HepG2 (cell line): ENCODE measurements around the gene CDC14A. TPM values are rescaled to one million over a fixed set of nuclear protein-coding genes. Genes with fewer than 3 reads are reported as not detected.

Experiments used
- AHDC1 ChIP-seq: sonication (generic); formaldehyde crosslinking; IDR thresholded peaks from 2 replicates; pipeline ENCODE4 v1.5.1; 2020; ENCODE audit warnings: mild to moderate bottlenecking, missing genetic modification reagents, borderline replicate concordance
- CHD4 ChIP-seq: fragments of 200-600 bp; sonication (generic); IDR thresholded peaks from 2 replicates; pipeline ENCODE4 v1.7.0; 2017; ENCODE audit warnings: mild to moderate bottlenecking, low read length, borderline replicate concordance
- CSRNP1 ChIP-seq: sonication (generic); formaldehyde crosslinking; IDR thresholded peaks from 2 replicates; pipeline ENCODE4 v1.8.1; 2023; ENCODE audit warnings: mild to moderate bottlenecking, missing genetic modification reagents
- FOXA3 ChIP-seq: IDR thresholded peaks from 2 replicates; pipeline ENCODE4 v1.6.1; 2016; ENCODE audit warnings: missing genetic modification reagents, missing compliant biosample characterization
- GABPB1 ChIP-seq: IDR thresholded peaks from 2 replicates; pipeline ENCODE4 v1.6.1; 2016; ENCODE audit warnings: mild to moderate bottlenecking, missing genetic modification reagents, moderate library complexity, missing compliant biosample characterization
- HNF4A ChIP-seq: sonication (generic); formaldehyde crosslinking; IDR thresholded peaks from 2 replicates; pipeline ENCODE4 v1.4.0; 2020; ENCODE audit warnings: missing genetic modification reagents
- HNF4G ChIP-seq, 2 experiments: sonication (generic) in 1 of 2; formaldehyde crosslinking in 1 of 2; IDR thresholded peaks; 2 replicates each; pipeline versions ENCODE4 v1.4.0 to v1.6.1; 2011 to 2020; ENCODE audit warnings: borderline replicate concordance in 2 of 2, low read depth in 2 of 2, mild to moderate bottlenecking in 2 of 2, low read length in 1 of 2, missing genetic modification reagents in 1 of 2, moderate library complexity in 1 of 2
- MAFF ChIP-seq: IDR thresholded peaks from 2 replicates; pipeline ENCODE4 v1.6.1; 2011; ENCODE audit warnings: low read depth, low read length, improper control_type of control experiment
- MAX ChIP-seq: IDR thresholded peaks from 2 replicates; pipeline ENCODE4 v1.6.1; 2012; ENCODE audit warnings: inconsistent platforms
- REPIN1 ChIP-seq: sonication (generic); formaldehyde crosslinking; IDR thresholded peaks from 2 replicates; pipeline ENCODE4 v1.8.0; 2022; ENCODE audit warnings: missing genetic modification reagents, low read depth, mild to moderate bottlenecking, borderline replicate concordance
- SMYD3 ChIP-seq: sonication (generic); formaldehyde crosslinking; IDR thresholded peaks from 2 replicates; pipeline ENCODE4 v1.8.1; 2023; ENCODE audit warnings: mild to moderate bottlenecking, missing genetic modification reagents
- ZNF121 ChIP-seq: sonication (generic); formaldehyde crosslinking; IDR thresholded peaks from 2 replicates; pipeline ENCODE4 v1.5.0; 2020; ENCODE audit warnings: mild to moderate bottlenecking, missing genetic modification reagents
- ZNF124 ChIP-seq: sonication (generic); formaldehyde crosslinking; IDR thresholded peaks from 2 replicates; pipeline ENCODE4 v1.4.0; 2020; ENCODE audit warnings: missing genetic modification reagents
- ZNF331 ChIP-seq: sonication (generic); formaldehyde crosslinking; IDR thresholded peaks from 2 replicates; pipeline ENCODE4 v1.4.0; 2020; ENCODE audit warnings: missing genetic modification reagents
- ZNF589 ChIP-seq: sonication (generic); formaldehyde crosslinking; conservative IDR thresholded peaks from 2 replicates; pipeline ENCODE4 v1.8.0; 2022; ENCODE audit warnings: mild to moderate bottlenecking, moderate library complexity, missing genetic modification reagents
- ZNF782 ChIP-seq: sonication (generic); formaldehyde crosslinking; IDR thresholded peaks from 2 replicates; pipeline ENCODE4 v1.4.0; 2020; ENCODE audit warnings: missing genetic modification reagents, mild to moderate bottlenecking, borderline replicate concordance
- ZSCAN25 ChIP-seq: sonication (generic); formaldehyde crosslinking; IDR thresholded peaks from 2 replicates; pipeline ENCODE4 v1.8.0; 2022; ENCODE audit warnings: mild to moderate bottlenecking, missing genetic modification reagents
- ZSCAN5A ChIP-seq: sonication (generic); formaldehyde crosslinking; IDR thresholded peaks from 2 replicates; pipeline ENCODE4 v1.8.0; 2022; ENCODE audit warnings: mild to moderate bottlenecking, missing genetic modification reagents, borderline replicate concordance
- polyA plus RNA-seq, 8 experiments: library from polyadenylated mRNA; depleted of rRNA in 3 of 8; stranded (reverse) in 7 of 8; unstranded in 1 of 8; fragments of >200 nt; fragmentation: Illumina TruSeq in 4 of 8; extraction: Trizol in 4 of 8; gene quantifications; 2 replicates each; pipeline versions ENCODE4 v1.2.1 to v1.2.3, GENCODE V29; 2011 to 2016; ENCODE audit warnings: low read depth in 4 of 8, missing spikeins in 1 of 8, mixed read lengths in 1 of 8; ENCODE audit not compliant: insufficient read depth in 1 of 8
- total RNA-seq, 5 experiments: library from RNA; depleted of rRNA; stranded (reverse); fragments of >200 nt; fragmentation: Illumina TruSeq; extraction: Trizol; gene quantifications; 2 replicates each; pipeline ENCODE4 v1.2.3, GENCODE V29; 2016; ENCODE audit warnings: low read depth in 1 of 5

CDC14A gene
- total and polyA plus RNA-seq, 2 of the 13 experiments (the other 11 are each of a cell fraction or from before 2014, with no cell fraction given), result 2.8 to 4.9 TPM

GRCh38 chr1:100352267-100353070 lies at the start of gene CDC14A (continued):
- TF ChIP-seq ZSCAN5A (CRISPR knock-in tag) (no peak), ZNF589 (CRISPR knock-in tag) (no peak), HNF4G (IDR thresholded peaks at IDR 0.05; ENCODE audit: borderline replicate concordance, low read depth, low read length) (no peak), HNF4G (CRISPR knock-in tag; IDR thresholded peaks at IDR 0.05; ENCODE audit: borderline replicate concordance, low read depth) (no peak), MAFF (no peak), ZNF121 (CRISPR knock-in tag) (peak; percentile 21; the same call in 1 of the 2 replicates), ZNF124 (CRISPR knock-in tag) (no peak), CSRNP1 (CRISPR knock-in tag) (peak; percentile 37; the same call in 1 of the 2 replicates), ZNF782 (CRISPR knock-in tag) (no peak), FOXA3 (CRISPR knock-in tag) (no peak), REPIN1 (CRISPR knock-in tag) (no peak), ZSCAN25 (CRISPR knock-in tag) (0 out of 2 replicates have a peak, but pooled peaks have one; percentile 20), CHD4 (no peak), HNF4A (CRISPR knock-in tag) (no peak), AHDC1 (CRISPR knock-in tag) (no peak), MAX (peak; percentile 41; the same call in 1 of the 2 replicates), GABPB1 (CRISPR knock-in tag) (peak; percentile 57; the same call in 1 of the 2 replicates), SMYD3 (CRISPR knock-in tag) (no peak), ZNF331 (peak; percentile 19; the same call in 1 of the 2 replicates)
